ENCODE measurements around the gene JAK1.
A peak's percentile ranks its signal among the peaks of the same experiment; 100 is the strongest.

Gene JAK1

DNA sequence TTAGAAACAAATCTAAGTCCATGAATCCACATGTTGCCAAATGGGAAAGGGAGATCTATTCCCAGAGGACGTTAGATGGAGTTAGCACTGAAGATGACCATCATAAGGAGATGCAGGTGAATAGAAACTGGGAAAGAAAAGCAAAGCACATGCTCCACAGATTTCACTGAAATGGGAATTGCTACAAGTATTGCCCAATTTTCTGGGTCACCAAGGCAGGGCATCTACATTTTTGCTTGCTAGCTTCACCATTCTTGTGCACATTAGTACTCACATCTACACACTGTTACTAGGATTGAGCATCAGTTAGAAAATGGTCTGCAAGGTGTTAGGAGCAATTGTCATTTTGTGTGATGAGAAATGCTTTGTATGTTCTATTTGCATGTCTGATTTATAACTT is 99.1 kb downstream of the JAK1 start:
- Histone ChIP-seq H3K36me3 (replicated peaks; ENCODE audit: low read depth, low read length) (peaks cover 42% of the 10 kb centered on the region), H3K4me3 (ENCODE audit: low read length) (no peak overlapping the region), H3K27ac (ENCODE audit: low read length) (no peak overlapping the region), H4K20me1 (ENCODE audit: insufficient read depth, low read length) (peaks cover 13% of the 10 kb centered on the region), H3K27me3 (ENCODE audit: low read depth, low read length) (no peaks in the 10 kb centered on the region), H3K4me1 (ENCODE audit: low read length) (peaks cover 33% of the 10 kb centered on the region), H3K79me2 (ENCODE audit: low read length) (peaks cover 10% of the 10 kb centered on the region; the same call in 1 of the 2 replicates), H2AFZ (ENCODE audit: low read depth, low read length) (no peak overlapping the region), H3K9me3 (ENCODE audit: insufficient read depth, low read length) (no peaks in the 10 kb centered on the region), H3K4me2 (ENCODE audit: low read length) (no peak overlapping the region), H3K9ac (ENCODE audit: low read length) (no peak overlapping the region)
- no peak for TF ChIP-seq EZH2phosphoT487 (IDR thresholded peaks at IDR 0.05; ENCODE audit: low read depth)
- TF ChIP-seq, protein P1, sequence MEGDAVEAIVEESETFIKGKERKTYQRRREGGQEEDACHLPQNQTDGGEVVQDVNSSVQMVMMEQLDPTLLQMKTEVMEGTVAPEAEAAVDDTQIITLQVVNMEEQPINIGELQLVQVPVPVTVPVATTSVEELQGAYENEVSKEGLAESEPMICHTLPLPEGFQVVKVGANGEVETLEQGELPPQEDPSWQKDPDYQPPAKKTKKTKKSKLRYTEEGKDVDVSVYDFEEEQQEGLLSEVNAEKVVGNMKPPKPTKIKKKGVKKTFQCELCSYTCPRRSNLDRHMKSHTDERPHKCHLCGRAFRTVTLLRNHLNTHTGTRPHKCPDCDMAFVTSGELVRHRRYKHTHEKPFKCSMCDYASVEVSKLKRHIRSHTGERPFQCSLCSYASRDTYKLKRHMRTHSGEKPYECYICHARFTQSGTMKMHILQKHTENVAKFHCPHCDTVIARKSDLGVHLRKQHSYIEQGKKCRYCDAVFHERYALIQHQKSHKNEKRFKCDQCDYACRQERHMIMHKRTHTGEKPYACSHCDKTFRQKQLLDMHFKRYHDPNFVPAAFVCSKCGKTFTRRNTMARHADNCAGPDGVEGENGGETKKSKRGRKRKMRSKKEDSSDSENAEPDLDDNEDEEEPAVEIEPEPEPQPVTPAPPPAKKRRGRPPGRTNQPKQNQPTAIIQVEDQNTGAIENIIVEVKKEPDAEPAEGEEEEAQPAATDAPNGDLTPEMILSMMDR (IDR thresholded peaks at IDR 0.05; ENCODE audit: low read depth, low read length) = no peak

DNA sequence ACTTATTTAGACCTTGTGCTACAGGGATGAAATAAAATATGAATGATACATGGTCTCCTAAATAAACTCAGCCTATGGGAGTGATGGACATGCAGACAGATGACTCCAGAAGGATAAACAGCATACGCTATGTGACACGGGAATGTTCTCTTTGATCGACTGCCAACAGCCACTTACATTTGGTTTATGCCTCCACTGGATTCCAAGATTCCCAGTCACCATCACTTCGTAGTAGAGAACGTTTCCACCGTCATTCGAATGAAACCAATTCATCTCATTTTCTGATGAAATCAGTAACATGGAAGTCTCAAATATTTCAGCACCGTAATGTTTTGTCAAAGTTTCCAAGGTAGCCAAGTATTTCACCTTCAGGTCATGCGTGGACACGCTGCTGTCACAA is 99.7 kb downstream of the JAK1 start:
- Histone ChIP-seq H3K4me3 (ENCODE audit: low read length) (no peak overlapping the region), H3K9ac (ENCODE audit: low read length) (no peak overlapping the region), H4K20me1 (ENCODE audit: insufficient read depth, low read length) (peaks cover 19% of the 10 kb centered on the region), H3K4me2 (ENCODE audit: low read length) (no peak overlapping the region), H3K36me3 (replicated peaks; ENCODE audit: low read depth, low read length) (peaks cover 46% of the 10 kb centered on the region), H3K27me3 (ENCODE audit: low read depth, low read length) (no peaks in the 10 kb centered on the region), H2AFZ (ENCODE audit: low read depth, low read length) (no peak overlapping the region), H3K79me2 (ENCODE audit: low read length) (peaks cover 13% of the 10 kb centered on the region; the same call in 1 of the 2 replicates), H3K27ac (ENCODE audit: low read length) (no peak overlapping the region), H3K9me3 (ENCODE audit: insufficient read depth, low read length) (no peaks in the 10 kb centered on the region), H3K4me1 (ENCODE audit: low read length) (peaks cover 38% of the 10 kb centered on the region)
- no peak for TF ChIP-seq EZH2phosphoT487 (IDR thresholded peaks at IDR 0.05; ENCODE audit: low read depth)
- TF ChIP-seq, protein P1 (IDR thresholded peaks at IDR 0.05; ENCODE audit: low read depth, low read length) = no peak

DNA sequence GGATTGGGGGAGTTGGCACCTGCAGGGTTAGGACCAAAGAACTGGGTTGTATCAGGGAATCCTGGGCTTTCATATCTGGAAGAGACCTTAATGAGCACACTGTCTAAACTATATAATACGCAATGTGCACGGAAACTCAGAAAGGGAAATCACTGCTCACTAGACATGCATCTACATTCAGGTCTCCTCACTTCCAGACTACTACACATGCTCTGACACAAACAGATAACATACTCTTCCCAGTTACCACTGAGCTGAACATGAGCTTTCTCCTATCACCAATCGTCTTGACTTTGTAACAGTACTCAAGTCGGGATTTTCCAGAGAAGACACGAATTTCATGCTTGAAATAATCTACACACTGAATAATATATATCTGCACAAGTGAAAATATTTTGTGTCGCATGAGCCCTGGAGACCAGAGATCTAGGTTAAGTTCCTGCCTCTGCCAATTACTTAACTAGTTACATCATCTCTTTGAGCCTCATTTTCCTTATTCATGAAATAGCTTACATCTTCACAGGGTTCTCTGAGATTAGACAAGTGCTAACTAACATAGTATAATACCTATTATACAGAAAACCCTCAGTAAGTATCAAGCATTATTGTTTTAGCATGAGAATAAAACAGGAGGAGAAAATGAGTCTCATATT is 101.1 kb downstream of the JAK1 start:
- peaks cover 42% of the 10 kb centered on the region for H3K36me3 ChIP-seq (replicated peaks; ENCODE audit: low read depth, low read length)

More for the DNA sequence above, 101.1 kb downstream of the JAK1 start:
- H2AFZ ChIP-seq (ENCODE audit: low read depth, low read length) = no peak overlapping the region
- peaks cover 50% of the 10 kb centered on the region for H3K4me1 ChIP-seq (ENCODE audit: low read length)
- no peak overlapping the region for H3K27ac ChIP-seq (ENCODE audit: low read length)
- H3K4me2 ChIP-seq (ENCODE audit: low read length) = peak overlapping the region; percentile 67
- H3K9me3 ChIP-seq (ENCODE audit: insufficient read depth, low read length) = no peaks in the 10 kb centered on the region
- no peak overlapping the region for H3K9ac ChIP-seq (ENCODE audit: low read length)
- peaks cover 13% of the 10 kb centered on the region; the same call in 1 of the 2 replicates for H3K79me2 ChIP-seq (ENCODE audit: low read length)
- H3K27me3 ChIP-seq (ENCODE audit: low read depth, low read length) = no peaks in the 10 kb centered on the region
- peaks cover 27% of the 10 kb centered on the region for H4K20me1 ChIP-seq (ENCODE audit: insufficient read depth, low read length)
- no peak overlapping the region for H3K4me3 ChIP-seq (ENCODE audit: low read length)
- TF ChIP-seq, protein P1 (IDR thresholded peaks at IDR 0.05; ENCODE audit: low read depth, low read length) = no peak
- no peak for TF ChIP-seq EZH2phosphoT487 (IDR thresholded peaks at IDR 0.05; ENCODE audit: low read depth)

All from OCI-LY3 (cell line).